Right atrium auricular region (tissue), 2 donors: Measurements from ENCODE around the gene PTCH1. TPM values are rescaled to one million over a fixed set of nuclear protein-coding genes. Genes with fewer than 3 reads are reported as not detected.

Source experiments
- DNase-seq: peaks from one replicate; pipeline ENCODE4 v3.0.0-alpha.2; 2019; ENCODE audit warnings: low spot score
- H3K27ac ChIP-seq, 2 donors: fragments of 200-600 bp; sonication (generic); 1 replicate in 1 of 2; 2 replicates in 1 of 2; pipeline ENCODE4 v1.5.1; 2016 to 2019
- H3K27me3 ChIP-seq, 2 donors: fragments of 200-600 bp; sonication (generic); one replicate each; pipeline versions ENCODE4 v1.5.1 to v1.6.0; 2017 to 2019
- H3K36me3 ChIP-seq: fragments of 200-600 bp; sonication (generic); one replicate; pipeline ENCODE4 v1.5.1; 2016
- H3K4me1 ChIP-seq, 2 donors: fragments of 200-600 bp; sonication (generic); one replicate each; pipeline versions ENCODE4 v1.5.1 to v1.6.0; 2017 to 2019
- H3K4me3 ChIP-seq, 2 donors: fragments of 200-600 bp; sonication (generic); 1 replicate in 1 of 2; 2 replicates in 1 of 2; pipeline ENCODE4 v1.5.1; 2017 to 2019; ENCODE audit warnings: mild to moderate bottlenecking in 1 of 2, moderate library complexity in 1 of 2
- H3K9me3 ChIP-seq, 2 donors: fragments of 200-600 bp; sonication (generic); one replicate each; pipeline ENCODE4 v1.5.1; 2019
- CTCF ChIP-seq, 2 donors: fragments of 200-600 bp; sonication (generic); IDR thresholded peaks; one replicate each; pipeline ENCODE4 v1.5.1; 2019; ENCODE audit warnings: antibody characterized with exemption in 2 of 2
- total RNA-seq, 2 donors: library from RNA; depleted of rRNA; stranded (reverse); fragments of >200 nt; gene quantifications; one replicate each; pipeline ENCODE4 v1.1.0, GENCODE V29; 2016

Gene PTCH1
- total RNA-seq, 2 donors from 2014 or later = 5.4 to 6.3 TPM

GRCh38 chr9:95508968-95509850, 7.6 kb downstream of the PTCH1 start:
- TF ChIP-seq CTCF (IDR thresholded peaks at IDR 0.05) = no peak
- Histone ChIP-seq H3K36me3 (no peaks in the 10 kb centered on the region), H3K27ac (peak overlapping the region; percentile 93 to 94), H3K27me3 (no peaks in the 10 kb centered on the region), H3K9me3 (no peaks in the 10 kb centered on the region), H3K4me3 (peak overlapping the region; percentile 84 to 86), H3K4me1 (peaks cover 0 to 30% of the 10 kb centered on the region in 2 donors)
- peak; percentile 90 for DNase-seq

- Histone ChIP-seq H3K27me3 (no peaks in the 10 kb centered on the region), H3K4me1 (peaks cover 0 to 32% of the 10 kb centered on the region in 2 donors), H3K36me3 (no peaks in the 10 kb centered on the region), H3K27ac (peak overlapping the region; percentile 93 to 94), H3K9me3 (no peaks in the 10 kb centered on the region), H3K4me3 (peak overlapping the region; percentile 84 to 86)
- TF ChIP-seq CTCF (IDR thresholded peaks at IDR 0.05) = no peak
- no peak for DNase-seq
Measured at GRCh38 chr9:95508242-95508967, 8.4 kb downstream of the PTCH1 start.

DNA sequence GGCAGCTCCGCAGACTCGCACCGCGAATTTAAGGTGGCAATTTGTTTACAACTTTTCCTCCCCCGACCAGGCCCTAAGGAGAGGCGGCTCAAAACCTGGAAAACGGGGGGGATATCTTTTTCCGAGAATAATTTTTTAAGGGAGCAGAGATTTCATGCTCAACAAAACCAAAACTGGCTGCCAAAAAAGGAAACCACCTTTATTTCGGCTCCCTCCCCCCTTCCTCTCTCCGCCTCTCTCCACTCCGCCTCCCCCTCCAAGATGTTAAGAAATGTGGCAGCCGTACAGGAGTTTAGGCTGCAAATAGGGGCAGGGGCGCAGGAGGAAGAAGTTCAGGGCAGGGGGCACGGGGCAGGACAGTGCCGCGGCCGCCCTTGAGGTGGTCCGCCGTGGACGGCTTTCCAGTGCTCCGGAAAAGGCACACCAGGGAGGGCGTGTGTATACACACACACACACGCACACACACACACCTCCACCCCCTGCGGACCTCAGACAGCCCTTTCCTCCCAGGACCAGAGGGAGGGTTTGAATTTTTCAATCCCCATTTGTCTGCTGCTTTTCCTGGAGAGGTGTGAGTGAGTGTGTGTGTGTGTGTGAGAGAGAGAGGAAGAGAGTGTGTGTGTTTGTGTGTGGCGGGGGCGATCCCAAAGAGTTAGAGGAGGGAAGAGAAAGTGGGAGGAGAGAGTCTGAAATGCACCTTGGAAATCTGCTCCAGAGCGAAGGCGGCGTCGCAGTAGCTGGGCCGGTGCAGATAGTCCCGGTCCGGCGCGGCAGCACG, 9.1 kb downstream of the PTCH1 start:
- no peaks in the 10 kb centered on the region for H3K27me3 ChIP-seq
- DNase-seq = no peak
- H3K4me1 ChIP-seq = peaks cover 0 to 35% of the 10 kb centered on the region in 2 donors
- no peak for TF ChIP-seq CTCF (IDR thresholded peaks at IDR 0.05)
- no peaks in the 10 kb centered on the region for H3K36me3 ChIP-seq
- H3K27ac ChIP-seq = peak overlapping the region; percentile 93 to 94
- H3K9me3 ChIP-seq = no peaks in the 10 kb centered on the region
- H3K4me3 ChIP-seq = peak overlapping the region; percentile 84 to 86

DNA sequence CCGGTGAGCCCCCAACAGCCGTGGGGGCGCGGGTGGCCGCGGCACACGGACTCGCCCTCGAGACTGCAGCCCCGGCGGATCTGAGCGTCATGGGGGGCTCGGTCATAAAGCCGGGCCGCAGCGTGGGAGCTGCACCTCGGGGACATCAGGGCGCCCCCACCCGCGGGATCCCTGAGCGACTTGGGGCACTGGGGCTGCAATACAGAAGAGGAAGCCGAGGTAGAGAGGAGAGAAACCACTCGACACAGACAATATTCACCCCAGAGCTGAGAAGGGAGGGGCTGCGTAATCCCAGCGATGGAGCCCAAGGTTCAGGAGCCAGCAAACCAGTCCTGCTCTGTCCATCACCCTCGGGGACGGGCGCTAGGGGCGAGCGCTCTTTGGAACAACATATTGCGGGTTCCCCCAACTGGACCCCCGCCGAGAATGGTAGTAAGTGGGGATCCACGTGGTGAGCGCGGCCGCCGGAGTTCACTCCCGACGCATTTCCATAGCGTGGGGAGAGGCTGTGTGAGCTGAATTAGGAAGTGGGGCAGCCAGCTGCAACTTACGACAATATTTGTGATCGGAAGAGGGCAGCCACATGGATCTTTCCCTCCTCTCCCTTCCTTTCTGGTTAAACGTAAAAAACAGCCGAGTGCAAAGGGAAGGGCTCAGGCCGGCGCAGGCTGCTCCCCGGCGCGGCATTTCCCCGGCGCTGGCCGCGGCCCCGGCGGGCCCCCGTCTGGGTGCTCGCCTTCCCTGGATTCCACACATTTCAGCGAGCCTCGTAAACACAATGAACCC, 9.9 kb downstream of the PTCH1 start:
- Histone ChIP-seq H3K4me1 (peaks cover 0 to 35% of the 10 kb centered on the region in 2 donors), H3K4me3 (peak overlapping the region; percentile 84 to 86), H3K27me3 (no peaks in the 10 kb centered on the region), H3K27ac (peak overlapping the region; percentile 93 to 94), H3K9me3 (no peaks in the 10 kb centered on the region), H3K36me3 (no peaks in the 10 kb centered on the region)
- TF ChIP-seq CTCF (IDR thresholded peaks at IDR 0.05) = peak in 1 of 2 donors; percentile 9
- no peak for DNase-seq

DNA sequence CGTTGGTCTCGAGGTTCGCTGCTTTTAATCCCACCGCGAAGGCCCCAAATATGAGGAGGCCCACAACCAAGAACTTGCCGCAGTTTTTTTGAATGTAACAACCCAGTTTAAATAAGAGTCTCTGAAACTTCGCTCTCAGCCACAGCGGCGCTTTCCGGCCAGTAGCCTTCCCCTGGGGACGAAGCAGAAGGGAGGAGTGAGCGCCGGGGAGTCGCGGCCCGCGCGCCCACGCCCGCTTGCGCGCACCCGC, 10.4 kb downstream of the PTCH1 start:
- no peaks in the 10 kb centered on the region for H3K9me3 ChIP-seq
- H3K4me3 ChIP-seq = peak overlapping the region; percentile 84 to 86
- no peaks in the 10 kb centered on the region for H3K36me3 ChIP-seq
- no peak for TF ChIP-seq CTCF (IDR thresholded peaks at IDR 0.05)
- H3K27ac ChIP-seq = peak overlapping the region; percentile 93 to 94
- H3K4me1 ChIP-seq = peaks cover 0 to 32% of the 10 kb centered on the region in 2 donors
- H3K27me3 ChIP-seq = no peaks in the 10 kb centered on the region
- no peak for DNase-seq
